Middle frontal gyrus (tissue), 1 donor: ENCODE measurements around the gene NRIP3.

Experiments used
- DNase-seq: peaks from one replicate; pipeline ENCODE4 v3.0.0-alpha.2; 2015; ENCODE audit warnings: low spot score; ENCODE audit errors: extremely low spot score

The NRIP3 gene

GRCh38 chr11:8932564-8933180 is 71.1 kb downstream of the NRIP3 start, which contains the start of gene C11orf16:
Gene C11orf16, minus strand, starts transcription at chr11:8932947. Its CDS starts 639 bp downstream, at chr11:8932308.
- DNase-seq: no peak
